Smooth muscle cell (in vitro differentiated cells): ENCODE results near the gene CEP72. TPM values are rescaled to one million over a fixed set of nuclear protein-coding genes. Genes with fewer than 3 reads are reported as not detected.
"Not testable (repeated sequence)": the region's sequence is repeated elsewhere in the genome, so short reads cannot be mapped to it uniquely, and the experiment has no call there.

ENCODE experiments used
- DNase-seq: peaks from one replicate; lab custom pipeline; 2025; ENCODE audit not compliant: unreplicated experiment; lab: John Stamatoyannopoulos, UW
- H2AFZ ChIP-seq: fragments of 200-600 bp; sonication (generic); 2 replicates; pipeline ENCODE4 v1.6.0; 2016; ENCODE audit warnings: antibody characterized with exemption, low read depth, mild to moderate bottlenecking
- H3F3A ChIP-seq: fragments of 200-600 bp; sonication (generic); 2 replicates; pipeline ENCODE4 v1.6.0; 2017; ENCODE audit warnings: antibody characterized with exemption, low read depth
- H3K27ac ChIP-seq: fragments of 200-600 bp; sonication (generic); 2 replicates; pipeline ENCODE4 v1.5.1; 2016; ENCODE audit warnings: low read depth, mild to moderate bottlenecking
- H3K27me3 ChIP-seq: fragments of 200-600 bp; sonication (generic); 2 replicates; pipeline ENCODE4 v1.6.1; 2016; ENCODE audit warnings: low read depth, mild to moderate bottlenecking
- H3K36me3 ChIP-seq: fragments of 200-600 bp; sonication (generic); 2 replicates; pipeline ENCODE4 v1.5.1; 2016; ENCODE audit warnings: low read depth
- H3K4me1 ChIP-seq: fragments of 200-600 bp; sonication (generic); 2 replicates; pipeline ENCODE4 v1.5.1; 2016; ENCODE audit warnings: low read depth
- H3K4me2 ChIP-seq: fragments of 200-600 bp; sonication (generic); 2 replicates; pipeline ENCODE4 v1.6.0; 2016; ENCODE audit warnings: mild to moderate bottlenecking
- H3K4me3 ChIP-seq: fragments of 200-600 bp; sonication (generic); 2 replicates; pipeline ENCODE4 v1.5.1; 2016; ENCODE audit warnings: mild to moderate bottlenecking
- H3K79me2 ChIP-seq: fragments of 200-600 bp; sonication (generic); 2 replicates; pipeline ENCODE4 v1.6.0; 2016; ENCODE audit warnings: low read depth, mild to moderate bottlenecking
- H3K9ac ChIP-seq: fragments of 200-600 bp; sonication (generic); 2 replicates; pipeline ENCODE4 v1.6.0; 2016; ENCODE audit warnings: low read depth
- H3K9me3 ChIP-seq: fragments of 200-600 bp; sonication (generic); replicated peaks from 2 replicates; pipeline ENCODE4 v1.5.1; 2016; ENCODE audit warnings: low read depth
- H4K20me1 ChIP-seq: fragments of 200-600 bp; sonication (generic); 2 replicates; pipeline ENCODE4 v1.6.0; 2016; ENCODE audit warnings: low read depth
- WGBS: methylation state at CpG from one replicate; pipeline ENCODE4 v1.1.7; 2016; ENCODE audit warnings: low lambda C conversion rate; 5-methylcytosine and 5-hydroxymethylcytosine counted together
- polyA plus RNA-seq: library from polyadenylated mRNA; unstranded; fragments of >200 nt; fragmentation: Nextera tagmentation; extraction: Ambion mirVana; gene quantifications from 2 replicates; pipeline ENCODE4 v1.2.1, GENCODE V29; 2016
- total RNA-seq: library from RNA; depleted of rRNA; stranded (reverse); fragments of >200 nt; gene quantifications from 2 replicates; pipeline ENCODE4 v1.2.3, GENCODE V29; 2014
- TF ChIP-seq, protein P1 (sequence below): fragments of 200-600 bp; sonication (generic); IDR thresholded peaks from 2 replicates; pipeline ENCODE4 v1.5.1; 2017; ENCODE audit warnings: borderline replicate concordance, mild to moderate bottlenecking, antibody characterized with exemption; ENCODE audit not compliant: insufficient read depth, poor library complexity, severe bottlenecking

CEP72 gene
- total and polyA plus RNA-seq, 2 experiments from 2014 or later, result 2.7 to 4.0 TPM

DNA sequence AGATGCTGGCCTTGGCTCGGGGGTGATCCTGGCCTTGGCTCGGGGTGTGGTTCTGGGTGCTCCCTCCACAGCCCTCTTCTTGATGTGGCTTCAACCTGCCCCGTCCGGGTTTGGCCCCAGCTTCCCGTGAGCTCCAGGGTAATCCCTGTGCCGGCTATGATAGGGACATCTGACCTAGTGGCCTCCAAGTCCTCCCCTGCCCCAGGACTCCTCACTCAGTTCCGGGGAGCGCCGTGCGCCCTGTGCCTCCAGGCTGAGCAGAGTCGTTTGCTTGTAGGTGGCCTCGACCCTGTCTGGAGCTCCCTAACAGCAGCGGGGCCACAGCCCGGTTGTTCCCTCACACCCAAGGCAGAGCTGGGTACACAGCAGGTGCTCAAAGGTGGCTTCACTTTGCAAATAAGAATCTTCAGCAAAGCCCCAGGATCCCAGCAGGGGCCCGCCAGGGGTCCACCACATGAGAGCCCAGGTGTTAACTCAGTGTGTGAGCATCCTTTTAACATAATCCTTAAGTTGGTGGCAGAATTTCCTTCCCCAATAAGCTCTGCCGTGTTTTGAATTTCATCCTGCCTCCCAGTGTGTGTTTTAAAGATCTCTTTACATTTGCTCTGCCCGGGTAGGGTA lies 32.3 kb upstream of the CEP72 start:
- Histone ChIP-seq H3K9me3 (no peaks in the 10 kb centered on the region), H3K27me3 (peaks cover 9% of the 10 kb centered on the region), H3F3A (no peaks in the 10 kb centered on the region), H3K4me1 (no peaks in the 10 kb centered on the region), H3K27ac (no peak overlapping the region), H2AFZ (no peak overlapping the region), H3K79me2 (no peaks in the 10 kb centered on the region), H3K9ac (no peak overlapping the region), H3K4me2 (no peak overlapping the region), H4K20me1 (no peaks in the 10 kb centered on the region), H3K4me3 (no peak overlapping the region), H3K36me3 (no peaks in the 10 kb centered on the region)
- TF ChIP-seq, protein P1, sequence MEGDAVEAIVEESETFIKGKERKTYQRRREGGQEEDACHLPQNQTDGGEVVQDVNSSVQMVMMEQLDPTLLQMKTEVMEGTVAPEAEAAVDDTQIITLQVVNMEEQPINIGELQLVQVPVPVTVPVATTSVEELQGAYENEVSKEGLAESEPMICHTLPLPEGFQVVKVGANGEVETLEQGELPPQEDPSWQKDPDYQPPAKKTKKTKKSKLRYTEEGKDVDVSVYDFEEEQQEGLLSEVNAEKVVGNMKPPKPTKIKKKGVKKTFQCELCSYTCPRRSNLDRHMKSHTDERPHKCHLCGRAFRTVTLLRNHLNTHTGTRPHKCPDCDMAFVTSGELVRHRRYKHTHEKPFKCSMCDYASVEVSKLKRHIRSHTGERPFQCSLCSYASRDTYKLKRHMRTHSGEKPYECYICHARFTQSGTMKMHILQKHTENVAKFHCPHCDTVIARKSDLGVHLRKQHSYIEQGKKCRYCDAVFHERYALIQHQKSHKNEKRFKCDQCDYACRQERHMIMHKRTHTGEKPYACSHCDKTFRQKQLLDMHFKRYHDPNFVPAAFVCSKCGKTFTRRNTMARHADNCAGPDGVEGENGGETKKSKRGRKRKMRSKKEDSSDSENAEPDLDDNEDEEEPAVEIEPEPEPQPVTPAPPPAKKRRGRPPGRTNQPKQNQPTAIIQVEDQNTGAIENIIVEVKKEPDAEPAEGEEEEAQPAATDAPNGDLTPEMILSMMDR, result no peak
- 76% methylated on average over 17 of the region's 17 CpGs for WGBS
- no peak for DNase-seq

DNA sequence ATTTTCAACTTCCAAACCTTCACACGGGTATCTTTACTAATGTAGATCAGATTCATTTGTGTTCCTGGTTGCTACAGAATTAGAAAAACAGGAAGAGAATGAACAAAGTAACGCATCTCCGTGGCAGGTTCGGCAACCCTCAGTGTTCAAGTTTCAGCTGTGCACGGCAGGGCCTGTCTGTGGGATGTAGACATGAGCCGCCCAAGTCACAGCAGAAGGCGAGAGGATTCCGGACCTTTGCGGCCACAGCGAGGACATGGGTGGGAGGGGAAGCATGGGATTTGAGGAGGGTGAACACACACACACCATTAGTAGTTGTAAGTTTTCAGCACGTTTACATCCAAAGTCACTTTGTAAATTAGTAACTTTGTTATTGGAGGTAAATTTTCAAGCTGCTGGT lies 31.7 kb upstream of the CEP72 start:
- Histone ChIP-seq H3K4me1 (no peaks in the 10 kb centered on the region), H3K36me3 (no peaks in the 10 kb centered on the region), H3K27me3 (peaks cover 10% of the 10 kb centered on the region), H3K27ac (no peak overlapping the region), H3K9ac (no peak overlapping the region), H3K79me2 (no peaks in the 10 kb centered on the region), H3K4me2 (no peak overlapping the region), H3K4me3 (no peak overlapping the region), H3F3A (no peaks in the 10 kb centered on the region), H3K9me3 (no peaks in the 10 kb centered on the region), H2AFZ (no peak overlapping the region), H4K20me1 (no peaks in the 10 kb centered on the region)
- WGBS, result 88% methylated on average over 11 of the region's 11 CpGs
- TF ChIP-seq, protein P1, result no peak
- DNase-seq, result no peak

DNA sequence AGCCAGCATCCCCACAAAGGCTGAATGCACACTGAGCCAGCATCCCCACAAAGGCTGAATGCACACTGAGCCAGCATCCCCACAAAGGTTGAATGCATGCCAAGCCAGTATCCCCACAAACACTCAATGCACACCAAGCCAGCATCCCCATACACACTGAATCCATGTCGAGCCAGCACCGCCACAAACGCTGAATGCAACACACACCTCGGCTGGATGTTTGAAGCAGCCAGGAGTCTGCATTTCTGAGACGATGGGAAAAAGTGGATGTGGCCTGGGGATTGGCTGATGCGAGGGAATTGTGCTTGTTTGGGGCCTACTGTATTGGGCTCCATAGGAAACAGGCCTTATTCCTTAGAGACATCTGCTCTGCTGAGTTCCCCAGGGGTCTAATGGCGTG lies 30.9 kb upstream of the CEP72 start:
- no peak overlapping the region for H2AFZ ChIP-seq
- H3K4me1 ChIP-seq, result no peaks in the 10 kb centered on the region
- TF ChIP-seq, protein P1, result no peak
- no peak overlapping the region for H3K4me3 ChIP-seq
- H3K27ac ChIP-seq, result no peak overlapping the region
- no peaks in the 10 kb centered on the region for H3K36me3 ChIP-seq
- H3K9ac ChIP-seq, result no peak overlapping the region
- WGBS, result 90% methylated on average over 7 of the region's 7 CpGs
- H4K20me1 ChIP-seq, result no peaks in the 10 kb centered on the region
- DNase-seq, result no peak
- no peaks in the 10 kb centered on the region for H3K9me3 ChIP-seq
- no peaks in the 10 kb centered on the region for H3K79me2 ChIP-seq
- H3F3A ChIP-seq, result no peaks in the 10 kb centered on the region
- H3K27me3 ChIP-seq, result peaks cover 18% of the 10 kb centered on the region
- H3K4me2 ChIP-seq, result no peak overlapping the region

DNA sequence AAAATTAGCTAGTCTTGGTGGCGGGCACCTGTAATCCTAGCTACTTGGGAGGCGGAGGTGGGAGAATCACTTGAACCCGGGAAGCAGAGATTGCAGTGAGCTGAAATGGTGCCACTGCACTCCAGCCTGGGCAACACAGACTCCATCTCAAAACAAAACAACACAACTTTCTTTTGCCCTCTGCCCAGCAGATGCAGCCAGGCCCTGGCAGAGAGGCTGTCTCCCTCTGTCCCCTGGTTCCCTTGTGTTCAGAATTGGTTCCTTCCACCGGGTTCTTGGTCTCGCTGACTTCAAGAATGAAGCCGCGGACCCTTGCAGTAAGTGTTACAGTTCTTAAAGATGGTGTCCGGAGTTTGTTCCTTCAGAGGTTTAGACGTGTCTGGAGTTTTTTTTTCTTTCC lies 30.2 kb upstream of the CEP72 start:
- Histone ChIP-seq H2AFZ (no peak overlapping the region), H3K9me3 (no peaks in the 10 kb centered on the region), H3F3A (no peaks in the 10 kb centered on the region), H3K4me3 (no peak overlapping the region), H3K36me3 (no peaks in the 10 kb centered on the region), H3K4me2 (no peak overlapping the region), H4K20me1 (no peaks in the 10 kb centered on the region), H3K79me2 (no peaks in the 10 kb centered on the region), H3K27ac (no peak overlapping the region), H3K27me3 (peaks cover 22% of the 10 kb centered on the region), H3K4me1 (no peaks in the 10 kb centered on the region), H3K9ac (no peak overlapping the region)
- DNase-seq, result no peak
- TF ChIP-seq, protein P1, result no peak
- WGBS, result 92% methylated on average over 9 of the region's 9 CpGs

DNA sequence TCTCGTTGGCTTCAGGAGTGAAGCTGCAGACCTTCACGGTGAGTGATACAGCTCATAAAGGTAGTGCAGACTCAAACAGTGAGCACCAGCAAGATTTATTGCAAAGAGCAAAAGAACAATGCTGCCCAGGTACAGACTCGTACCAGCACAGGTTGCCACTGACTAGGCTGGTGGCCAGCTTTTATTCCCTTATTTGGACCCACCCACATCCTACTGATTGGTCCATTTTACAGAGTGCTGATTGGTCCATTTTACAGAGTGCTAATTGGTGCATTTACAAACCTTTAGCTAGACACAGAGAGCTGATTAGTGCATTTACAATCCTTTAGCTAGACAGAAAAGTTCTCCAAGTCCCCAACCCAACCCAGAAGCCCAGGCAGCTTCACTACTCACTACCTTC lies 29.7 kb upstream of the CEP72 start:
- DNase-seq, H3K4me1 ChIP-seq, H2AFZ ChIP-seq, H3K36me3 ChIP-seq, H3K9me3 ChIP-seq, H4K20me1 ChIP-seq, H3K4me3 ChIP-seq, H3K9ac ChIP-seq, H3K4me2 ChIP-seq, H3F3A ChIP-seq, H3K79me2 ChIP-seq, H3K27ac ChIP-seq: not testable (repeated sequence)
- peaks cover 22% of the 10 kb centered on the region for H3K27me3 ChIP-seq
- WGBS, result 93% methylated on average over 3 of the region's 3 CpGs
